ENCODE results near the gene RAD54L.
"Not testable (repeated sequence)": the region's sequence is repeated elsewhere in the genome, so short reads cannot be mapped to it uniquely, and the experiment has no call there.

Gene RAD54L

GRCh38 chr1:46221749-46222148 is 25.8 kb upstream of the RAD54L start:
- no peak for DNase-seq (ENCODE audit: low spot score)
- Histone ChIP-seq H3K27ac (ENCODE audit: poor library complexity, severe bottlenecking) (no peak overlapping the region), H3K4me3 (ENCODE audit: severe bottlenecking) (no peak overlapping the region), H3K27me3 (ENCODE audit: insufficient read depth, poor library complexity, severe bottlenecking) (no peaks in the 10 kb centered on the region), H3K4me1 (ENCODE audit: insufficient read depth, poor library complexity, severe bottlenecking) (peaks cover 12% of the 10 kb centered on the region), H3K9me3 (ENCODE audit: severe bottlenecking) (no peaks in the 10 kb centered on the region), H3K36me3 (ENCODE audit: low read depth) (peaks cover 9% of the 10 kb centered on the region; the same call in 1 of the 2 replicates)
- no peak for TF ChIP-seq CTCF (IDR thresholded peaks at IDR 0.05; ENCODE audit: poor library complexity, severe bottlenecking)
- no peak for ATAC-seq (ENCODE audit: low read depth)

- H3K9me3 ChIP-seq (ENCODE audit: severe bottlenecking); DNase-seq (ENCODE audit: low spot score); H3K4me1 ChIP-seq (ENCODE audit: insufficient read depth, poor library complexity, severe bottlenecking); H3K4me3 ChIP-seq (ENCODE audit: severe bottlenecking); H3K27ac ChIP-seq (ENCODE audit: poor library complexity, severe bottlenecking); ATAC-seq (ENCODE audit: low read depth); H3K36me3 ChIP-seq (ENCODE audit: low read depth); H3K27me3 ChIP-seq (ENCODE audit: insufficient read depth, poor library complexity, severe bottlenecking): not testable (repeated sequence)
Observed at GRCh38 chr1:46223055-46223454, 24.5 kb upstream of the RAD54L start.

- ATAC-seq (ENCODE audit: low read depth) = peak; percentile 92
- H3K27ac ChIP-seq (ENCODE audit: poor library complexity, severe bottlenecking) = no peak overlapping the region
Observed at GRCh38 chr1:46223472-46223943, 24.1 kb upstream of the RAD54L start.

GRCh38 chr1:46224966-46225365 is 22.6 kb upstream of the RAD54L start:
- no peak for ATAC-seq (ENCODE audit: low read depth)

More at GRCh38 chr1:46223472-46223943, 24.1 kb upstream of the RAD54L start:
- TF ChIP-seq CTCF (IDR thresholded peaks at IDR 0.05; ENCODE audit: poor library complexity, severe bottlenecking) = peak; percentile 97
- H3K27me3 ChIP-seq (ENCODE audit: insufficient read depth, poor library complexity, severe bottlenecking) = no peaks in the 10 kb centered on the region
- peaks cover 9% of the 10 kb centered on the region; the same call in 1 of the 2 replicates for H3K36me3 ChIP-seq (ENCODE audit: low read depth)
- H3K9me3 ChIP-seq (ENCODE audit: severe bottlenecking) = no peaks in the 10 kb centered on the region
- peaks cover 6% of the 10 kb centered on the region for H3K4me1 ChIP-seq (ENCODE audit: insufficient read depth, poor library complexity, severe bottlenecking)
- DNase-seq (ENCODE audit: low spot score) = peak; percentile 69
- no peak overlapping the region for H3K4me3 ChIP-seq (ENCODE audit: severe bottlenecking)

GRCh38 chr1:46231231-46231630 is 16.3 kb upstream of the RAD54L start:
- not testable (repeated sequence) for H3K4me1 ChIP-seq (ENCODE audit: insufficient read depth, poor library complexity, severe bottlenecking); H3K4me3 ChIP-seq (ENCODE audit: severe bottlenecking); ATAC-seq (ENCODE audit: low read depth); H3K27me3 ChIP-seq (ENCODE audit: insufficient read depth, poor library complexity, severe bottlenecking); H3K9me3 ChIP-seq (ENCODE audit: severe bottlenecking); H3K36me3 ChIP-seq (ENCODE audit: low read depth); H3K27ac ChIP-seq (ENCODE audit: poor library complexity, severe bottlenecking); DNase-seq (ENCODE audit: low spot score)

More at GRCh38 chr1:46224966-46225365, 22.6 kb upstream of the RAD54L start:
- Histone ChIP-seq H3K27me3 (ENCODE audit: insufficient read depth, poor library complexity, severe bottlenecking) (no peaks in the 10 kb centered on the region), H3K36me3 (ENCODE audit: low read depth) (peaks cover 3% of the 10 kb centered on the region; the same call in 1 of the 2 replicates), H3K4me3 (ENCODE audit: severe bottlenecking) (no peak overlapping the region), H3K27ac (ENCODE audit: poor library complexity, severe bottlenecking) (no peak overlapping the region), H3K4me1 (ENCODE audit: insufficient read depth, poor library complexity, severe bottlenecking) (no peaks in the 10 kb centered on the region), H3K9me3 (ENCODE audit: severe bottlenecking) (no peaks in the 10 kb centered on the region)
- TF ChIP-seq CTCF (IDR thresholded peaks at IDR 0.05; ENCODE audit: poor library complexity, severe bottlenecking) = no peak
- DNase-seq (ENCODE audit: low spot score) = no peak

GRCh38 chr1:46236882-46237281 is 10.7 kb upstream of the RAD54L start:
- Histone ChIP-seq H3K36me3 (ENCODE audit: low read depth) (no peaks in the 10 kb centered on the region), H3K27ac (ENCODE audit: poor library complexity, severe bottlenecking) (no peak overlapping the region), H3K27me3 (ENCODE audit: insufficient read depth, poor library complexity, severe bottlenecking) (no peaks in the 10 kb centered on the region), H3K4me3 (ENCODE audit: severe bottlenecking) (no peak overlapping the region), H3K4me1 (ENCODE audit: insufficient read depth, poor library complexity, severe bottlenecking) (no peaks in the 10 kb centered on the region), H3K9me3 (ENCODE audit: severe bottlenecking) (peaks cover 9% of the 10 kb centered on the region)
- ATAC-seq (ENCODE audit: low read depth) (no peak), DNase-seq (ENCODE audit: low spot score) (no peak)
- TF ChIP-seq CTCF (IDR thresholded peaks at IDR 0.05; ENCODE audit: poor library complexity, severe bottlenecking) = no peak

GRCh38 chr1:46238865-46239264 is 8.7 kb upstream of the RAD54L start:
- not testable (repeated sequence) for H3K36me3 ChIP-seq (ENCODE audit: low read depth); DNase-seq (ENCODE audit: low spot score); H3K27ac ChIP-seq (ENCODE audit: poor library complexity, severe bottlenecking)

GRCh38 chr1:46241733-46242132 is 5.8 kb upstream of the RAD54L start:
- not testable (repeated sequence) for H3K27ac ChIP-seq (ENCODE audit: poor library complexity, severe bottlenecking); ATAC-seq (ENCODE audit: low read depth)

More at GRCh38 chr1:46238865-46239264, 8.7 kb upstream of the RAD54L start:
- H3K4me3 ChIP-seq (ENCODE audit: severe bottlenecking); ATAC-seq (ENCODE audit: low read depth); H3K9me3 ChIP-seq (ENCODE audit: severe bottlenecking); H3K4me1 ChIP-seq (ENCODE audit: insufficient read depth, poor library complexity, severe bottlenecking); H3K27me3 ChIP-seq (ENCODE audit: insufficient read depth, poor library complexity, severe bottlenecking): not testable (repeated sequence)

More at GRCh38 chr1:46241733-46242132, 5.8 kb upstream of the RAD54L start:
- not testable (repeated sequence) for H3K27me3 ChIP-seq (ENCODE audit: insufficient read depth, poor library complexity, severe bottlenecking); H3K9me3 ChIP-seq (ENCODE audit: severe bottlenecking); DNase-seq (ENCODE audit: low spot score); H3K4me1 ChIP-seq (ENCODE audit: insufficient read depth, poor library complexity, severe bottlenecking); H3K36me3 ChIP-seq (ENCODE audit: low read depth); H3K4me3 ChIP-seq (ENCODE audit: severe bottlenecking)
